ENCODE data around the gene DOCK4.

The DOCK4 gene

GRCh38 chr7:112018305-112019030 lies 187.7 kb downstream of the DOCK4 start:
- H3K9ac ChIP-seq (ENCODE audit: low read depth, low read length, poor library complexity, severe bottlenecking), result no peak overlapping the region
- no peaks in the 10 kb centered on the region for H4K20me1 ChIP-seq (ENCODE audit: insufficient read depth, low read length, poor library complexity, severe bottlenecking)
- H3K79me2 ChIP-seq (ENCODE audit: insufficient read depth, low read length), result no peaks in the 10 kb centered on the region
- H3K9me3 ChIP-seq (ENCODE audit: insufficient read depth, low read depth, low read length), result no peaks in the 10 kb centered on the region
- no peak for TF ChIP-seq EZH2phosphoT487 (IDR thresholded peaks at IDR 0.05; ENCODE audit: borderline replicate concordance)
- no peak for TF ChIP-seq CTCF (conservative IDR thresholded peaks at IDR 0.05; ENCODE audit: low read length)
- no peaks in the 10 kb centered on the region for H3K27me3 ChIP-seq (ENCODE audit: insufficient read depth, low read length, poor library complexity, severe bottlenecking)
- no peak overlapping the region for H3K4me2 ChIP-seq (ENCODE audit: low read depth, low read length, poor library complexity, severe bottlenecking)
- no peaks in the 10 kb centered on the region for H3F3A ChIP-seq (ENCODE audit: low read depth)
- no peak overlapping the region for H2AFZ ChIP-seq (ENCODE audit: low read length)
- H3K4me3 ChIP-seq (ENCODE audit: low read length, poor library complexity, severe bottlenecking), result no peak overlapping the region
- no peaks in the 10 kb centered on the region for H3K4me1 ChIP-seq (ENCODE audit: insufficient read depth, low read length, poor library complexity, severe bottlenecking)
- no peaks in the 10 kb centered on the region for H3K9me2 ChIP-seq (replicated peaks; ENCODE audit: low read depth, low read length)
- H3K36me3 ChIP-seq (ENCODE audit: insufficient read depth, low read length), result no peaks in the 10 kb centered on the region

- Histone ChIP-seq H3K36me3 (ENCODE audit: insufficient read depth, low read length) (no peaks in the 10 kb centered on the region), H3K4me2 (ENCODE audit: low read depth, low read length, poor library complexity, severe bottlenecking) (no peak overlapping the region), H3K27me3 (ENCODE audit: insufficient read depth, low read length, poor library complexity, severe bottlenecking) (no peaks in the 10 kb centered on the region), H3K9ac (ENCODE audit: low read depth, low read length, poor library complexity, severe bottlenecking) (no peak overlapping the region), H3K4me1 (ENCODE audit: insufficient read depth, low read length, poor library complexity, severe bottlenecking) (no peaks in the 10 kb centered on the region), H3F3A (ENCODE audit: low read depth) (no peaks in the 10 kb centered on the region), H3K9me2 (replicated peaks; ENCODE audit: low read depth, low read length) (no peaks in the 10 kb centered on the region), H3K9me3 (ENCODE audit: insufficient read depth, low read depth, low read length) (no peaks in the 10 kb centered on the region), H2AFZ (ENCODE audit: low read length) (peak overlapping the region; percentile 59), H4K20me1 (ENCODE audit: insufficient read depth, low read length, poor library complexity, severe bottlenecking) (no peaks in the 10 kb centered on the region), H3K79me2 (ENCODE audit: insufficient read depth, low read length) (no peaks in the 10 kb centered on the region), H3K4me3 (ENCODE audit: low read length, poor library complexity, severe bottlenecking) (no peak overlapping the region)
- TF ChIP-seq EZH2phosphoT487 (IDR thresholded peaks at IDR 0.05; ENCODE audit: borderline replicate concordance) (no peak), CTCF (conservative IDR thresholded peaks at IDR 0.05; ENCODE audit: low read length) (no peak)
These were observed 191.1 kb downstream of the DOCK4 start for GRCh38 chr7:112015146-112015545.

- Histone ChIP-seq H3K27me3 (ENCODE audit: insufficient read depth, low read length, poor library complexity, severe bottlenecking) (no peaks in the 10 kb centered on the region), H3F3A (ENCODE audit: low read depth) (no peaks in the 10 kb centered on the region), H3K9me3 (ENCODE audit: insufficient read depth, low read depth, low read length) (no peaks in the 10 kb centered on the region), H3K4me1 (ENCODE audit: insufficient read depth, low read length, poor library complexity, severe bottlenecking) (no peaks in the 10 kb centered on the region), H3K36me3 (ENCODE audit: insufficient read depth, low read length) (no peaks in the 10 kb centered on the region), H4K20me1 (ENCODE audit: insufficient read depth, low read length, poor library complexity, severe bottlenecking) (no peaks in the 10 kb centered on the region), H3K9ac (ENCODE audit: low read depth, low read length, poor library complexity, severe bottlenecking) (no peak overlapping the region), H3K9me2 (replicated peaks; ENCODE audit: low read depth, low read length) (no peaks in the 10 kb centered on the region), H3K4me3 (ENCODE audit: low read length, poor library complexity, severe bottlenecking) (no peak overlapping the region), H3K79me2 (ENCODE audit: insufficient read depth, low read length) (no peaks in the 10 kb centered on the region), H2AFZ (ENCODE audit: low read length) (no peak overlapping the region), H3K4me2 (ENCODE audit: low read depth, low read length, poor library complexity, severe bottlenecking) (no peak overlapping the region)
- TF ChIP-seq CTCF (conservative IDR thresholded peaks at IDR 0.05; ENCODE audit: low read length) (no peak), EZH2phosphoT487 (IDR thresholded peaks at IDR 0.05; ENCODE audit: borderline replicate concordance) (no peak)
These were observed 191.9 kb downstream of the DOCK4 start for GRCh38 chr7:112014347-112014746.
